ENCODE data around the gene PPP4R1.

PPP4R1 gene

GRCh38 chr18:9506046-9506792, 108.1 kb downstream of the PPP4R1 start:
- no peak for DNase-seq (ENCODE audit: low read depth)
